Measurements from ENCODE around the gene ITIH6.

ITIH6 gene

DNA sequence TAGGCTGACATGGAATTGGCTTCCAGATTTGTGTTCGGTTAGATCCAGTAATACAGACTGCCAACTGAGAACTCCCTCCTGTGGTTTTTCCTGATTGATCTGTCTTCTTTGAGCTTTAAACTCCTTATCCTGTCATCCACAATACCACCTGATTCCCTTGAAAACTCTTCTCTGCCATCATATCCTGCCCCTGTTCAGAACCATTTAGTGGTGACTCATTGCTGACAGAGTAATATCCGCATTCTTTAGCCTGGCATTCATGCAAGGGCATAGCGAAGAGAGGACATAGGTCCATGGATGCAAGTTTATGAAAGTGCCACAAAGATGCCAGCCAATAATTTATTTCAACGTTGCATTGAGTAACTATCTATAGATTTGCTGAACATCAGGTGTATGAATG is 76.6 kb downstream of the ITIH6 start:
- H3K79me1 ChIP-seq (replicated peaks; ENCODE audit: low read length, poor library complexity, severe bottlenecking), result no peaks in the 10 kb centered on the region

DNA sequence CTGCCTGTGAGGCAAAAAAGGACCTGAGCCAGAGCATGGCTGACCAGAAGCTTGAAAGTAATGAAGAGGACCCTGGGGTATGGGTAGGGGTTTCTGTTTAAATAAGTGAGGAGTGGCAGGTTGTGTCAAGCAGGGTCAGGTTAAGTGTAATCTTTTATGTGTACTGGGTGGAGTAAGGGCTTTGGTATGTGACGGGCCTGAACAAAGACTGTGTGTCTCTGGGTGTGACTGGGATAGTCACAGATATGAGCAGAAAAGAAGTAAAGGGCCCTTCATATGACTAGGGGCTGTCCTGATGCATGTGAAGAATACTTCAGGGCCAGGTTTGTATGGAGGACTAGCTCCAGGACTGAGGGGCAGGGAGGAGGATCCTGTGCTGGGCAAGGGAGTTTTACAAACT is 82.4 kb downstream of the ITIH6 start:
- Histone ChIP-seq H2BK15ac (ENCODE audit: low read depth, poor library complexity, severe bottlenecking) (no peak overlapping the region), H3K27me3 (ENCODE audit: control insufficient read depth in 1 of 2, insufficient read depth in 1 of 2, low read length in 2 of 2) (peaks cover 0 to 2% of the 10 kb centered on the region in 2 experiments), H3K4ac (ENCODE audit: low read depth in 1 of 2, low read length in 2 of 2) (no peak overlapping the region), H3K9ac (ENCODE audit: low read length) (no peak overlapping the region), H2BK12ac (ENCODE audit: low read length in 2 of 2) (no peak overlapping the region), H4K8ac (ENCODE audit: low read length) (no peak overlapping the region), H3K36me3 (ENCODE audit: control insufficient read depth in 1 of 2, insufficient read depth in 2 of 2, low read depth in 1 of 2, low read length in 2 of 2) (no peaks in the 10 kb centered on the region), H3K4me1 (ENCODE audit: control insufficient read depth, insufficient read depth, low read depth, low read length) (no peaks in the 10 kb centered on the region), H4K91ac (ENCODE audit: low read length) (no peak overlapping the region), H2BK120ac (ENCODE audit: low read depth, low read length) (peak overlapping the region; percentile 19), H3K14ac (ENCODE audit: low read length in 2 of 2) (no peak overlapping the region), H3K79me1 (replicated peaks; ENCODE audit: low read length, poor library complexity, severe bottlenecking) (no peaks in the 10 kb centered on the region), H3K27ac (ENCODE audit: low read length, poor library complexity, severe bottlenecking) (no peak overlapping the region), H3K4me3 (ENCODE audit: insufficient read depth in 1 of 2, low read depth in 1 of 2, low read length in 2 of 2) (no peak overlapping the region), H3K23ac (ENCODE audit: low read length in 2 of 2) (no peak overlapping the region), H2AK5ac (ENCODE audit: low read length, severe bottlenecking) (no peak overlapping the region), H3K18ac (ENCODE audit: low read depth in 1 of 2, low read length in 2 of 2) (no peak overlapping the region), H2BK5ac (ENCODE audit: low read depth, low read length, poor library complexity, severe bottlenecking) (no peak overlapping the region), H3K9me3 (ENCODE audit: control insufficient read depth, low read length) (no peaks in the 10 kb centered on the region), H3K4me2 (ENCODE audit: low read length, poor library complexity, severe bottlenecking) (no peak overlapping the region), H2AFZ (ENCODE audit: low read depth, low read length) (no peak overlapping the region)
- no peak for DNase-seq
- 65% methylated on average over 1 of the region's 1 CpG for WGBS

More for the DNA sequence above, 76.6 kb downstream of the ITIH6 start:
- Histone ChIP-seq H3K9ac (ENCODE audit: low read length) (no peak overlapping the region), H3K4me1 (ENCODE audit: control insufficient read depth, insufficient read depth, low read depth, low read length) (no peaks in the 10 kb centered on the region), H2BK120ac (ENCODE audit: low read depth, low read length) (no peak overlapping the region), H3K18ac (ENCODE audit: low read depth in 1 of 2, low read length in 2 of 2) (no peak overlapping the region), H2BK15ac (ENCODE audit: low read depth, poor library complexity, severe bottlenecking) (no peak overlapping the region), H3K9me3 (ENCODE audit: control insufficient read depth, low read length) (no peaks in the 10 kb centered on the region), H3K4me3 (ENCODE audit: insufficient read depth in 1 of 2, low read depth in 1 of 2, low read length in 2 of 2) (no peak overlapping the region), H3K36me3 (ENCODE audit: control insufficient read depth in 1 of 2, insufficient read depth in 2 of 2, low read depth in 1 of 2, low read length in 2 of 2) (no peaks in the 10 kb centered on the region), H2AK5ac (ENCODE audit: low read length, severe bottlenecking) (no peak overlapping the region), H2AFZ (ENCODE audit: low read depth, low read length) (no peak overlapping the region), H3K4me2 (ENCODE audit: low read length, poor library complexity, severe bottlenecking) (no peak overlapping the region), H3K27ac (ENCODE audit: low read length, poor library complexity, severe bottlenecking) (no peak overlapping the region), H3K14ac (ENCODE audit: low read length in 2 of 2) (no peak overlapping the region), H4K8ac (ENCODE audit: low read length) (no peak overlapping the region), H2BK5ac (ENCODE audit: low read depth, low read length, poor library complexity, severe bottlenecking) (no peak overlapping the region), H4K91ac (ENCODE audit: low read length) (no peak overlapping the region), H2BK12ac (ENCODE audit: low read length in 2 of 2) (no peak overlapping the region), H3K4ac (ENCODE audit: low read depth in 1 of 2, low read length in 2 of 2) (no peak overlapping the region), H3K23ac (ENCODE audit: low read length in 2 of 2) (no peak overlapping the region), H3K27me3 (ENCODE audit: control insufficient read depth in 1 of 2, insufficient read depth in 1 of 2, low read length in 2 of 2) (peaks cover 0 to 8% of the 10 kb centered on the region in 2 experiments)
- DNase-seq, result no peak
- 81% methylated on average over 4 of the region's 4 CpGs for WGBS

DNA sequence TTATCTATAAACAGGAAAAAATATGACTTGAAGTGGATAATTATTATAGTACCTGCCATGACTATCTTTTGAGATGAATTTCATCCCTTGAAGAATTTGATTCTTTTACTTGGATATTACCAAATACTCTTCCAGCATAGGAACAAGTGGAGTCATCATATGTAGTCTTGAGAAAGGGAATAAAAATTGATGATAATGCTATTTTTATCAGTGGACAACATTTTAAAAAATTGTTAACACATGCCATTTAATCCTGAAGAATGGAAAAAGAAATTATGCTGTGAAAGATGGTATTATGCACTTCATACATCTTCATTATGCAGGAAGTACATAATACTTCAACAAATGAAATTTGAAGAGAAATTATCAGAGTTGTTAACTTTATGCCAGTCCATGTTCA is 83.6 kb downstream of the ITIH6 start:
- H3K9ac ChIP-seq (ENCODE audit: low read length), result no peak overlapping the region
- H2AK5ac ChIP-seq (ENCODE audit: low read length, severe bottlenecking), result no peak overlapping the region
- H3K18ac ChIP-seq (ENCODE audit: low read depth in 1 of 2, low read length in 2 of 2), result no peak overlapping the region
- H3K4ac ChIP-seq (ENCODE audit: low read depth in 1 of 2, low read length in 2 of 2), result no peak overlapping the region
- no peak overlapping the region for H2BK15ac ChIP-seq (ENCODE audit: low read depth, poor library complexity, severe bottlenecking)
- no peak overlapping the region for H3K14ac ChIP-seq (ENCODE audit: low read length in 2 of 2)
- H3K27me3 ChIP-seq (ENCODE audit: control insufficient read depth in 1 of 2, insufficient read depth in 1 of 2, low read length in 2 of 2), result peaks cover 0 to 10% of the 10 kb centered on the region in 2 experiments
- no peak overlapping the region for H3K4me2 ChIP-seq (ENCODE audit: low read length, poor library complexity, severe bottlenecking)
- H2BK12ac ChIP-seq (ENCODE audit: low read length in 2 of 2), result no peak overlapping the region
- no peaks in the 10 kb centered on the region for H3K36me3 ChIP-seq (ENCODE audit: control insufficient read depth in 1 of 2, insufficient read depth in 2 of 2, low read depth in 1 of 2, low read length in 2 of 2)
- H3K9me3 ChIP-seq (ENCODE audit: control insufficient read depth, low read length), result no peaks in the 10 kb centered on the region
- H2BK5ac ChIP-seq (ENCODE audit: low read depth, low read length, poor library complexity, severe bottlenecking), result no peak overlapping the region
- no peaks in the 10 kb centered on the region for H3K4me1 ChIP-seq (ENCODE audit: control insufficient read depth, insufficient read depth, low read depth, low read length)
- no peak overlapping the region for H3K27ac ChIP-seq (ENCODE audit: low read length, poor library complexity, severe bottlenecking)
- H3K79me1 ChIP-seq (replicated peaks; ENCODE audit: low read length, poor library complexity, severe bottlenecking), result no peaks in the 10 kb centered on the region
- no peak overlapping the region for H3K23ac ChIP-seq (ENCODE audit: low read length in 2 of 2)
- no peak overlapping the region for H2BK120ac ChIP-seq (ENCODE audit: low read depth, low read length)
- no peak overlapping the region for H3K4me3 ChIP-seq (ENCODE audit: insufficient read depth in 1 of 2, low read depth in 1 of 2, low read length in 2 of 2)
- H4K91ac ChIP-seq (ENCODE audit: low read length), result no peak overlapping the region
- DNase-seq, result no peak
- no peak overlapping the region for H2AFZ ChIP-seq (ENCODE audit: low read depth, low read length)
- H4K8ac ChIP-seq (ENCODE audit: low read length), result no peak overlapping the region

DNA sequence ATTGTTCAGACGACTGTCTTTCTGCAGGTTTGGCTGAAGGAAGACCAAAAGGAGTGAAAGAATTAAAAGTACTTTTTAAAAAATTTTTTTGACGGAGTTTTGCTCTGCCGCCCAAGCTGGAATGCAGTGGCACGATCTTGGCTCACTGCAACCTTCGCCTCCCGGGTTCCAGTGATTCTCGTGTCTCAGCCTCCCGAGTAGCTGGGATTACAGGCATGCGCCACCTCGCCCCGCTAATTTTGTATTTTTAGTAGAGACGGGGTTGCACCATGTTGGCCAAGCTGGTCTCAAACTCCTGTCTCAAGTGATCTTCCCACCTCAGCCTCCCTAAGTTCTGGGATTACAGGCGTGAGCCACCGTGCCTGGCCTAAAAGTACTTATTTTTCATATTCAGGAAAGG is 86.3 kb downstream of the ITIH6 start:
- Histone ChIP-seq H2AFZ (ENCODE audit: low read depth, low read length) (no peak overlapping the region), H3K79me1 (replicated peaks; ENCODE audit: low read length, poor library complexity, severe bottlenecking) (no peaks in the 10 kb centered on the region), H2BK12ac (ENCODE audit: low read length in 2 of 2) (no peak overlapping the region), H2AK5ac (ENCODE audit: low read length, severe bottlenecking) (no peak overlapping the region), H3K4me3 (ENCODE audit: insufficient read depth in 1 of 2, low read depth in 1 of 2, low read length in 2 of 2) (no peak overlapping the region), H3K14ac (ENCODE audit: low read length in 2 of 2) (no peak overlapping the region), H2BK5ac (ENCODE audit: low read depth, low read length, poor library complexity, severe bottlenecking) (no peak overlapping the region), H3K4me2 (ENCODE audit: low read length, poor library complexity, severe bottlenecking) (no peak overlapping the region), H2BK120ac (ENCODE audit: low read depth, low read length) (no peak overlapping the region), H4K8ac (ENCODE audit: low read length) (no peak overlapping the region), H3K18ac (ENCODE audit: low read depth in 1 of 2, low read length in 2 of 2) (no peak overlapping the region), H3K4ac (ENCODE audit: low read depth in 1 of 2, low read length in 2 of 2) (no peak overlapping the region), H3K27me3 (ENCODE audit: control insufficient read depth in 1 of 2, insufficient read depth in 1 of 2, low read length in 2 of 2) (peaks cover 0 to 16% of the 10 kb centered on the region in 2 experiments), H3K9ac (ENCODE audit: low read length) (no peak overlapping the region), H3K27ac (ENCODE audit: low read length, poor library complexity, severe bottlenecking) (no peak overlapping the region), H2BK15ac (ENCODE audit: low read depth, poor library complexity, severe bottlenecking) (no peak overlapping the region), H3K23ac (ENCODE audit: low read length in 2 of 2) (no peak overlapping the region), H3K4me1 (ENCODE audit: control insufficient read depth, insufficient read depth, low read depth, low read length) (no peaks in the 10 kb centered on the region), H4K91ac (ENCODE audit: low read length) (no peak overlapping the region), H3K9me3 (ENCODE audit: control insufficient read depth, low read length) (no peaks in the 10 kb centered on the region), H3K36me3 (ENCODE audit: control insufficient read depth in 1 of 2, insufficient read depth in 2 of 2, low read depth in 1 of 2, low read length in 2 of 2) (no peaks in the 10 kb centered on the region)
- 95% methylated on average over 6 of the region's 14 CpGs for WGBS
- DNase-seq, result no peak
